Fibroblast of lung (primary cell): Measurements from ENCODE around the gene KMT2C.
"Not testable (repeated sequence)": the region's sequence is repeated elsewhere in the genome, so short reads cannot be mapped to it uniquely, and the experiment has no call there.

Experiments
- EZH2 ChIP-seq: IDR thresholded peaks from 2 replicates; pipeline ENCODE4 v1.5.1; 2012; ENCODE audit warnings: low read length, control low read depth, mild to moderate bottlenecking; ENCODE audit errors: missing control alignments
- TF ChIP-seq, protein P1 (sequence below), 2 donors: IDR thresholded peaks in 1 of 2; conservative IDR thresholded peaks in 1 of 2; 1 replicate in 1 of 2; 2 replicates in 1 of 2; pipeline ENCODE4 v1.5.1; 2011 to 2012; ENCODE audit warnings: low read length in 2 of 2, control low read depth in 1 of 2, inconsistent platforms in 1 of 2, low read depth in 1 of 2, mild to moderate bottlenecking in 1 of 2

DNA sequence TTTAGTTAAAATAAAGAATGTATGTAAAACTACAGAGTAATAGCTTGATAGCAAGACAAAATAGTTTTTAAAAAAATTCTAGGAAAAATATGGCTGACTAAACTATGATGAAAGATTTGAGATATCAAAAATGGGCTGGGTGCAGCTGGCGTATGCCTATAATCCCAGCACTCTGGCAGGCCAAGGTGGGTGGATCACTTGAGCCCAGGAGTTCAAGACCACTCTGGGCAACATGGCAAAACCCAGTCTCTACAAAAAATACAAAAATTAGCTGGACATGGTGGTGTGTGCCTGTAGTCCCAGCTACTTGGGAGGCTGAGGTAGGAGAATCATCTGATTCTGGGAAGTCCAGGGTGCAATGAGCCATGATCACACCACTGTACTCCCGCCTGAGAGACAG, 29.8 kb downstream of the KMT2C start:
- TF ChIP-seq, protein P1, sequence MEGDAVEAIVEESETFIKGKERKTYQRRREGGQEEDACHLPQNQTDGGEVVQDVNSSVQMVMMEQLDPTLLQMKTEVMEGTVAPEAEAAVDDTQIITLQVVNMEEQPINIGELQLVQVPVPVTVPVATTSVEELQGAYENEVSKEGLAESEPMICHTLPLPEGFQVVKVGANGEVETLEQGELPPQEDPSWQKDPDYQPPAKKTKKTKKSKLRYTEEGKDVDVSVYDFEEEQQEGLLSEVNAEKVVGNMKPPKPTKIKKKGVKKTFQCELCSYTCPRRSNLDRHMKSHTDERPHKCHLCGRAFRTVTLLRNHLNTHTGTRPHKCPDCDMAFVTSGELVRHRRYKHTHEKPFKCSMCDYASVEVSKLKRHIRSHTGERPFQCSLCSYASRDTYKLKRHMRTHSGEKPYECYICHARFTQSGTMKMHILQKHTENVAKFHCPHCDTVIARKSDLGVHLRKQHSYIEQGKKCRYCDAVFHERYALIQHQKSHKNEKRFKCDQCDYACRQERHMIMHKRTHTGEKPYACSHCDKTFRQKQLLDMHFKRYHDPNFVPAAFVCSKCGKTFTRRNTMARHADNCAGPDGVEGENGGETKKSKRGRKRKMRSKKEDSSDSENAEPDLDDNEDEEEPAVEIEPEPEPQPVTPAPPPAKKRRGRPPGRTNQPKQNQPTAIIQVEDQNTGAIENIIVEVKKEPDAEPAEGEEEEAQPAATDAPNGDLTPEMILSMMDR (conservative IDR thresholded peaks at IDR 0.05 in 1 of 2, IDR thresholded peaks at IDR 0.05 in 1 of 2; ENCODE audit: low read depth in 1 of 2, low read length in 2 of 2): not testable (repeated sequence)
- TF ChIP-seq EZH2: not testable (repeated sequence)
